Caco-2 (cell line): ENCODE results near the gene PTPN13. TPM values are rescaled to one million over a fixed set of nuclear protein-coding genes. Genes with fewer than 3 reads are reported as not detected.
"Not testable (repeated sequence)": the region's sequence is repeated elsewhere in the genome, so short reads cannot be mapped to it uniquely, and the experiment has no call there.

Source experiments
- BruUV-seq: library from RNA; stranded (reverse); fragments of 400-500 nt; replicated peaks from 2 replicates; lab custom pipeline; 2021; lab: Mats Ljungman, UMichigan
- CTCF ChIA-PET: fragments of 300-600 bp; sonication (Branson Sonifier 250); formaldehyde crosslinking; loops from one replicate; lab custom pipeline; 2022; ENCODE audit warnings: antibody characterized with exemption; lab: Charles Lee
- POLR2A ChIA-PET: fragments of 300-600 bp; sonication (Branson Sonifier 250); formaldehyde crosslinking; loops from one replicate; lab custom pipeline; 2022; ENCODE audit warnings: antibody characterized with exemption; lab: Charles Lee
- DNase-seq, 2 experiments: peaks; one replicate each; pipeline versions ENCODE4 v3.0.0 to v3.0.0-alpha.2; 2020 to 2022
- H3K27me3 ChIP-seq: replicated peaks from 2 replicates; pipeline ENCODE4 v1.6.0; 2011; ENCODE audit warnings: low read length; ENCODE audit not compliant: control insufficient read depth, insufficient read depth
- H3K36me3 ChIP-seq: 2 replicates; pipeline ENCODE4 v1.5.1; 2011; ENCODE audit warnings: low read length; ENCODE audit not compliant: control insufficient read depth, insufficient read depth
- H3K4me1 ChIP-seq: fragments of 250-450 bp; sonication (Bioruptor Pico); 2 replicates; pipeline ENCODE4 v1.5.1; 2020; ENCODE audit warnings: mild to moderate bottlenecking
- H3K4me3 ChIP-seq: 2 replicates; pipeline ENCODE4 v1.5.1; 2011; ENCODE audit warnings: low read depth, mild to moderate bottlenecking, control low read depth, low read length
- H3K9me3 ChIP-seq: fragments of 250-450 bp; sonication (Bioruptor Pico); 2 replicates; pipeline ENCODE4 v1.5.1; 2020; ENCODE audit warnings: mild to moderate bottlenecking, moderate library complexity
- H3K27ac Mint-ChIP-seq: one replicate; pipeline ENCODE4 v1.8.0; 2022; ENCODE audit warnings: mixed read lengths; ENCODE audit not compliant: unreplicated experiment
- H3K27me3 Mint-ChIP-seq: one replicate; pipeline ENCODE4 v1.8.0; 2022; ENCODE audit warnings: mixed read lengths; ENCODE audit not compliant: insufficient read depth, unreplicated experiment
- H3K36me3 Mint-ChIP-seq: one replicate; pipeline ENCODE4 v1.8.0; 2022; ENCODE audit warnings: mild to moderate bottlenecking, mixed read lengths; ENCODE audit not compliant: insufficient read depth, unreplicated experiment
- H3K4me1 Mint-ChIP-seq: one replicate; pipeline ENCODE4 v1.8.0; 2022; ENCODE audit warnings: low read depth, mixed read lengths; ENCODE audit not compliant: unreplicated experiment
- H3K4me3 Mint-ChIP-seq: one replicate; pipeline ENCODE4 v1.8.0; 2022; ENCODE audit warnings: mild to moderate bottlenecking, moderate library complexity, mixed read lengths; ENCODE audit not compliant: unreplicated experiment
- H3K9me3 Mint-ChIP-seq: one replicate; pipeline ENCODE4 v1.8.0; 2022; ENCODE audit warnings: mixed read lengths; ENCODE audit not compliant: unreplicated experiment
- intact Hi-C: fragments of 100-400 bp; cut with micrococcal nuclease; formaldehyde crosslinking; loops from one replicate; pipeline ENCODE4 v1.10.0; 2022; ENCODE audit not compliant: unreplicated experiment
- total RNA-seq: library from RNA; stranded (reverse); gene quantifications from 2 replicates; pipeline ENCODE4 v1.2.3, GENCODE V29; 2022
- TF ChIP-seq, protein P1 (sequence below), 2 experiments: fragments of 200-600 bp in 1 of 2; IDR thresholded peaks; 1 replicate in 1 of 2; 2 replicates in 1 of 2; pipeline versions ENCODE4 v1.5.1 to v1.8.0; 2011 to 2022; ENCODE audit warnings: antibody characterized with exemption in 1 of 2, control low read depth in 1 of 2, inconsistent platforms in 1 of 2, low read depth in 1 of 2, low read length in 1 of 2, mild to moderate bottlenecking in 1 of 2, moderate library complexity in 1 of 2; ENCODE audit not compliant: insufficient read depth in 1 of 2, severe bottlenecking in 1 of 2, unreplicated experiment in 1 of 2

PTPN13 gene
- total RNA-seq, 1 experiment from 2014 or later, result 12.1 TPM

DNA sequence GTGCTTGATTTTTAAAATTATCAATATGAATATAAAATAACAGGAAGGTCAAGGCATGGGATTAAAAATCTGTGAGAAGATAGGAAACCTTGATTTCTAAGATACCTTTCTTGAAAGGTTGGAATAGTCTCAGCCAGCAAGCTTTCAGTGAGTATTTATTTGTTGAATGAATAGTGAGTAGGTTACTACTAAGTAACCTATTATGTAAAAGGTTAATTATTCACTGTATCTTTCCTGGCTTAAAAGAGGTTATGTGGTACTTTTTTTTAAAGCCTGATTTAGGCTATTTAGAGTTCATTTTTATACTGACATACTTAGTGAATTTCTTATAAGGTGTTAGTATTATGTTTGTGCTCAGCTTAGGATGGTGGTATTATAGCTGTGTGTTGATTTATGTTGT, 123.5 kb downstream of the PTPN13 start:
- H3K36me3 Mint-ChIP-seq, result no peaks in the 10 kb centered on the region
- H3K27me3 Mint-ChIP-seq, result no peaks in the 10 kb centered on the region
- TF ChIP-seq, protein P1, sequence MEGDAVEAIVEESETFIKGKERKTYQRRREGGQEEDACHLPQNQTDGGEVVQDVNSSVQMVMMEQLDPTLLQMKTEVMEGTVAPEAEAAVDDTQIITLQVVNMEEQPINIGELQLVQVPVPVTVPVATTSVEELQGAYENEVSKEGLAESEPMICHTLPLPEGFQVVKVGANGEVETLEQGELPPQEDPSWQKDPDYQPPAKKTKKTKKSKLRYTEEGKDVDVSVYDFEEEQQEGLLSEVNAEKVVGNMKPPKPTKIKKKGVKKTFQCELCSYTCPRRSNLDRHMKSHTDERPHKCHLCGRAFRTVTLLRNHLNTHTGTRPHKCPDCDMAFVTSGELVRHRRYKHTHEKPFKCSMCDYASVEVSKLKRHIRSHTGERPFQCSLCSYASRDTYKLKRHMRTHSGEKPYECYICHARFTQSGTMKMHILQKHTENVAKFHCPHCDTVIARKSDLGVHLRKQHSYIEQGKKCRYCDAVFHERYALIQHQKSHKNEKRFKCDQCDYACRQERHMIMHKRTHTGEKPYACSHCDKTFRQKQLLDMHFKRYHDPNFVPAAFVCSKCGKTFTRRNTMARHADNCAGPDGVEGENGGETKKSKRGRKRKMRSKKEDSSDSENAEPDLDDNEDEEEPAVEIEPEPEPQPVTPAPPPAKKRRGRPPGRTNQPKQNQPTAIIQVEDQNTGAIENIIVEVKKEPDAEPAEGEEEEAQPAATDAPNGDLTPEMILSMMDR (IDR thresholded peaks at IDR 0.05; ENCODE audit: insufficient read depth in 1 of 2, low read depth in 1 of 2, low read length in 1 of 2, severe bottlenecking in 1 of 2, unreplicated experiment in 1 of 2), result no peak
- intact Hi-C loops, result no loop called here
- no peak overlapping the region for H3K27ac Mint-ChIP-seq
- H3K4me3 Mint-ChIP-seq, result no peak overlapping the region
- ChIA-PET CTCF (no interaction called here), POLR2A (no interaction called here)
- no TSS peak for BruUV-seq
- Histone ChIP-seq H3K4me1 (no peaks in the 10 kb centered on the region), H3K4me3 (no peak overlapping the region), H3K27me3 (no peaks in the 10 kb centered on the region), H3K36me3 (no peaks in the 10 kb centered on the region), H3K9me3 (no peaks in the 10 kb centered on the region)
- H3K9me3 Mint-ChIP-seq, result no peaks in the 10 kb centered on the region
- DNase-seq, result no peak
- H3K4me1 Mint-ChIP-seq, result no peaks in the 10 kb centered on the region

DNA sequence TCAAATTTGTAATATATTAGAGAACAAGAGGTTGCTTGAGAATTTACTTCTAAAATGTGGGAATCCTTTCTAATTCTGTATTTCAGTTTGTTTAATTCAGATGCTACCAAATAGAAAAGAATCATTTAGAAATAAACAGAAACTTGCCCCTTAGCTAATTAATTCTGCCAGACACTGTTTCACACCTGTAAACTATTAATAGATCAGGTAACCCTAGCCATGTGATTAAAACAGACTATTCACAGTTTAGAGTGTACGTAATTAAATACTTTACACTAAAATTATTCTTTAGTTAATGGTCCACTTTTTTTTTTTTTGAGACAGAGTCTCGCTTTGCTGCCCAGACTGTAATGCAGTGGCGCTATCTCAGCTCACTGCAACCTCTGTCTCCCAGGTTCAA, 124.0 kb downstream of the PTPN13 start:
- Histone ChIP-seq H3K4me1 (no peaks in the 10 kb centered on the region), H3K4me3 (no peak overlapping the region), H3K27me3 (no peaks in the 10 kb centered on the region), H3K36me3 (no peaks in the 10 kb centered on the region), H3K9me3 (no peaks in the 10 kb centered on the region)
- H3K36me3 Mint-ChIP-seq, result no peaks in the 10 kb centered on the region
- no peak overlapping the region for H3K27ac Mint-ChIP-seq
- H3K4me3 Mint-ChIP-seq, result no peak overlapping the region
- DNase-seq, result no peak
- no peaks in the 10 kb centered on the region for H3K9me3 Mint-ChIP-seq
- ChIA-PET POLR2A (no interaction called here), CTCF (no interaction called here)
- H3K4me1 Mint-ChIP-seq, result no peaks in the 10 kb centered on the region
- no TSS peak for BruUV-seq
- no peaks in the 10 kb centered on the region for H3K27me3 Mint-ChIP-seq
- intact Hi-C loops, result no loop called here
- TF ChIP-seq, protein P1 (IDR thresholded peaks at IDR 0.05; ENCODE audit: insufficient read depth in 1 of 2, low read depth in 1 of 2, low read length in 1 of 2, severe bottlenecking in 1 of 2, unreplicated experiment in 1 of 2), result no peak

DNA sequence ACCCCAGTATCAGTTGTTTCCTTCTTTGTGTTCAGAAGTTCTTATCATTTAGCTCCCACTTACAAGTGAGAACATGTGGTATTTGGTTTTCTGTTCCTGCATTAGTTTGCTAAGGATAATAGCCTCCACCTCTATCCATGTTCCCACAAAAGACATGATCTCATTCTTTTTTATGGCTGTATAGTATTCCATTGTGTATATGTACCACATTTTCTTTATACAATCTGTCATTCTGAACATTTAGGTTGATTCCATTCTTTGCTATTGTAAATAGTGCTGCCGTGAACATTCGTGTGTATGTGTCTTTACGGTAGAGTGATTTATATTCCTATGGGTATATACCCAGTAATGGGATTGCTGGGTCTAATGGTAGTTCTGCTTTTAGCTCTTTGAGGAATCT, 125.0 kb downstream of the PTPN13 start:
- POLR2A ChIA-PET, H3K4me1 ChIP-seq, H3K27me3 ChIP-seq, H3K4me3 ChIP-seq, H3K4me3 Mint-ChIP-seq, intact Hi-C loops, CTCF ChIA-PET, H3K27ac Mint-ChIP-seq, H3K9me3 Mint-ChIP-seq, H3K36me3 ChIP-seq, H3K9me3 ChIP-seq, H3K4me1 Mint-ChIP-seq, H3K27me3 Mint-ChIP-seq, DNase-seq, BruUV-seq, H3K36me3 Mint-ChIP-seq: not testable (repeated sequence)

DNA sequence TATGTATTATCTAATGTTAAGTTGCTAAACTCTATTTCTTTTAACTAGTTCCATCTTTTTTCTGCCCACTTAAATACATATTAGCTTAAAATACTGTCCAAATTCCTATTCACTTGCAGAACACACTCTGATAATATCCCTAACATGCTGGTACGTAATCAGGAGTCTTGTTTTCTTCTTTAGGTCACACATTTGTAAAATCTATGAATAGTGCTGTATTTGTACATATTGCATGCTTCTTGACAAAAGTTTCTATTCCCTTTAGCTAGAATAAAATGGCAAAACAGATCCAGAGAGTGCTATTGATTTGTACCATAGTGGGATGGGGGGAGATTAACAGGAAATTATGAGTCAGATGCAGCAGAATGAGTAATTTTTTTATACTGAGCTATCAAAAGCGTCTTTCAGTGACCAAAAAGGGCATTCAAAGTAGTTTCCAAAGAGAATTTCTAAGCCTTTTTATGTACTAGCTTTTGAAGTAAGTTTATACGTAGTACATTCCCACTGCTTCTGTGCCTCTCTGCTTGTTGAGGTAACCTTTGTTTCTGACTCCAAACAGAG, 126.5 kb downstream of the PTPN13 start:
- Mint-ChIP-seq H3K27ac (no peak overlapping the region), H3K9me3 (no peaks in the 10 kb centered on the region), H3K27me3 (no peaks in the 10 kb centered on the region), H3K36me3 (no peaks in the 10 kb centered on the region), H3K4me1 (no peaks in the 10 kb centered on the region), H3K4me3 (no peak overlapping the region)
- no peak for DNase-seq
- no peaks in the 10 kb centered on the region for H3K36me3 ChIP-seq
- H3K4me1 ChIP-seq, result no peaks in the 10 kb centered on the region
- H3K9me3 ChIP-seq, result no peaks in the 10 kb centered on the region
- no peaks in the 10 kb centered on the region for H3K27me3 ChIP-seq
- intact Hi-C loops, result no loop called here
- ChIA-PET CTCF (no interaction called here), POLR2A (no interaction called here)
- TF ChIP-seq, protein P1 (IDR thresholded peaks at IDR 0.05; ENCODE audit: insufficient read depth in 1 of 2, low read depth in 1 of 2, low read length in 1 of 2, severe bottlenecking in 1 of 2, unreplicated experiment in 1 of 2), result no peak
- no TSS peak for BruUV-seq
- H3K4me3 ChIP-seq, result no peak overlapping the region
